Glutamatergic neuron (in vitro differentiated cells): ENCODE results near the gene KIF17. TPM values are rescaled to one million over a fixed set of nuclear protein-coding genes. Genes with fewer than 3 reads are reported as not detected.

ENCODE experiments used
- DNase-seq: peaks from one replicate; pipeline ENCODE4 v3.0.0; 2022
- H3K27ac Mint-ChIP-seq: one replicate; pipeline ENCODE4 v1.8.0; 2020; ENCODE audit warnings: mild to moderate bottlenecking, mixed read lengths, inconsistent platforms; ENCODE audit not compliant: unreplicated experiment
- H3K27me3 Mint-ChIP-seq: one replicate; pipeline ENCODE4 v1.8.0; 2020; ENCODE audit warnings: mild to moderate bottlenecking, moderate library complexity, mixed read lengths, inconsistent platforms; ENCODE audit not compliant: unreplicated experiment
- H3K36me3 Mint-ChIP-seq: one replicate; pipeline ENCODE4 v1.8.0; 2020; ENCODE audit warnings: mild to moderate bottlenecking, mixed read lengths, inconsistent platforms; ENCODE audit not compliant: unreplicated experiment
- H3K4me1 Mint-ChIP-seq: one replicate; pipeline ENCODE4 v1.8.0; 2020; ENCODE audit warnings: mild to moderate bottlenecking, low read depth, mixed read lengths, inconsistent platforms; ENCODE audit not compliant: unreplicated experiment
- H3K4me3 Mint-ChIP-seq: one replicate; pipeline ENCODE4 v1.8.0; 2020; ENCODE audit warnings: mild to moderate bottlenecking, mixed read lengths, inconsistent platforms; ENCODE audit not compliant: unreplicated experiment
- H3K9me3 Mint-ChIP-seq: one replicate; pipeline ENCODE4 v1.8.0; 2020; ENCODE audit warnings: mild to moderate bottlenecking, moderate library complexity, mixed read lengths, inconsistent platforms; ENCODE audit not compliant: unreplicated experiment
- total RNA-seq: library from RNA; stranded (reverse); fragmentation: NEBNext Ultra II Directional; extraction: Animal tissue kit (Norgen Biotek cat#: 25700); gene quantifications from one replicate; pipeline ENCODE4 v1.2.1, GENCODE V29; 2021; ENCODE audit not compliant: unreplicated experiment
- TF ChIP-seq, protein P1 (sequence below): fragments of 200-600 bp; sonication (generic); IDR thresholded peaks from one replicate; pipeline ENCODE4 v1.5.0; 2021; ENCODE audit not compliant: partially characterized antibody, unreplicated experiment

Gene KIF17
- total RNA-seq, 1 donor from 2014 or later, result 1.6 TPM

DNA sequence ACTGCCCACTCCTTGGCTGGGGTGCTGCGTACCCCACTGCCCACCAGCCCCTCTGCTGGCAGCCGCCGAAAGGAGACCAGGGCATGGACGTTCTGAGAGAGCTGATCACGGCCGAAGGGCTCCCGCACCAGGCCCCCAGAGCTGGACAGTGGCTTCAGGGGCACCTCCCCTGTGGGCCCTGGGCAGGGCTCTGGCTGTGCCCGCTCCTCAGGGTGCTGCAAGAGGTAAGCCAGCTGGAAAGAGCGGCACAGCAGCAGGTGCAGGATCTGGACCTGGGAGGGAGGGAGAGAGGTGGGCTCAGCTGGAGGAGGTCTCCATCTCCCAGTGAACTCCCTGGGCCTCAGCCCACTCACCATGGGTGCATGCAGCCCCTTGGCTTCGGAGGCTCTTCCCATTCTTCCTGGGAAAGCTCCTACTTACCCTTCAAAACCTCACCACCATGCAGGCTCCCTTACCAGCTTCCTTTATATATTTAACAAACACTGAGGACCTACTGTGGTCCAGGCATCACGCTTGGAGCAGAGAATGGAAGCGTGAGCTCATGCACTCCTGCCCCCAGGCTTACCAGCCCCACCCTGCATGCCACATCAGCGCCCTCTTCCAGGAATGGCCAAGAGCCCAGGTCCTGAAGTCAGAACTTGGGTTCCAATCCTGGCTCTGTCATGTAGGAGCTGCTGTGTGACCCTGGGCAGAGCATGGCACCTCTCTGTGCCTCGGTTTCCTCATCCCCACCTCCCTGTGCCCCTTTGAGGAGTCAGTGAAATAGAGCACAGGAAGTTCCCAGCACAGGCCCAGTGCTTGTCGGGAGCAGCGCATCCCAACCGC is 6.8 kb upstream of the KIF17 start:
- TF ChIP-seq, protein P1, sequence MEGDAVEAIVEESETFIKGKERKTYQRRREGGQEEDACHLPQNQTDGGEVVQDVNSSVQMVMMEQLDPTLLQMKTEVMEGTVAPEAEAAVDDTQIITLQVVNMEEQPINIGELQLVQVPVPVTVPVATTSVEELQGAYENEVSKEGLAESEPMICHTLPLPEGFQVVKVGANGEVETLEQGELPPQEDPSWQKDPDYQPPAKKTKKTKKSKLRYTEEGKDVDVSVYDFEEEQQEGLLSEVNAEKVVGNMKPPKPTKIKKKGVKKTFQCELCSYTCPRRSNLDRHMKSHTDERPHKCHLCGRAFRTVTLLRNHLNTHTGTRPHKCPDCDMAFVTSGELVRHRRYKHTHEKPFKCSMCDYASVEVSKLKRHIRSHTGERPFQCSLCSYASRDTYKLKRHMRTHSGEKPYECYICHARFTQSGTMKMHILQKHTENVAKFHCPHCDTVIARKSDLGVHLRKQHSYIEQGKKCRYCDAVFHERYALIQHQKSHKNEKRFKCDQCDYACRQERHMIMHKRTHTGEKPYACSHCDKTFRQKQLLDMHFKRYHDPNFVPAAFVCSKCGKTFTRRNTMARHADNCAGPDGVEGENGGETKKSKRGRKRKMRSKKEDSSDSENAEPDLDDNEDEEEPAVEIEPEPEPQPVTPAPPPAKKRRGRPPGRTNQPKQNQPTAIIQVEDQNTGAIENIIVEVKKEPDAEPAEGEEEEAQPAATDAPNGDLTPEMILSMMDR, result no peak
- no peak for DNase-seq
- peaks cover 4% of the 10 kb centered on the region for H3K4me1 Mint-ChIP-seq
- H3K36me3 Mint-ChIP-seq, result peaks cover 5% of the 10 kb centered on the region
- H3K27ac Mint-ChIP-seq, result no peak overlapping the region
- H3K27me3 Mint-ChIP-seq, result peaks cover 10% of the 10 kb centered on the region
- H3K4me3 Mint-ChIP-seq, result no peak overlapping the region
- peaks cover 4% of the 10 kb centered on the region for H3K9me3 Mint-ChIP-seq

DNA sequence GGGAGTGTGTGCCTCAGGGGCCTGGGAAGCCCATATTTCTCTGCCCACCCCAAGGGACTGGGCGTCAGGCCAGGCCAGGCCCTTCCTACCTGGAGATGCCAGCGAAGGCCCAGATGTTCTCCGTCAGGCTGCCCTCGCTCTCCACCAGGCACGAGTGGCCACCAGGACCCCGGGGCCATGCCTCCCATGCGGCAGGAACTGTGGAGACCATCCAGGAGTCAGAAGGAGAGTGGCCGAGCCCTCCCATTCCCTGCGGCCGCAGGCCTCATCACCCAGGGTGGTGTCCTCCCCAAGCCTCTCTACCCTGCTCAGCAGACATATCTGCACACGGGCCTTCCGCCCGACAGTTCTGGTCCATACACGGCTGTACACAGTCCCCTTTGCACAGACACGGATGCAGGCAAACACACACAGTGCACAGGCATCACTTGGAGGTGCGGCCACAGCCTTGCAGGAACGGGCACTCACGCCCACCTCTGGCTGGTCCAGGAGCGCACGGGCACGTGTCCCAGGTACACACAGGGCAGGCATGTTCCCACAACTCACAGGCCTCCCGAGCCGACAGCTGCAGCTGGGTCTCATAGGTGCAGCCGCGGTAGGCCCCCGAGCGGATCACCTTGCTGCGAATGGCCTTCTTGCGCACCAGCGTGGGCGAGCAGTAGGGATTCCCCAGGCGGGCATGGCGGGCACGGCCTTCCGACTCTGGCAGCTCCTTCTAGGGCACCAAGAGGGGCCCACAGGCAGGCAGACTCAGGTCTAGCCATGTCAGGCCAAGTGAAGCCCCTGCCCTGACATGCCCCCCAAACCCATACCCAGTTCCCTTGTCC is 5.9 kb upstream of the KIF17 start:
- H3K27me3 Mint-ChIP-seq, result peaks cover 15% of the 10 kb centered on the region
- H3K27ac Mint-ChIP-seq, result no peak overlapping the region
- TF ChIP-seq, protein P1, result no peak

DNA sequence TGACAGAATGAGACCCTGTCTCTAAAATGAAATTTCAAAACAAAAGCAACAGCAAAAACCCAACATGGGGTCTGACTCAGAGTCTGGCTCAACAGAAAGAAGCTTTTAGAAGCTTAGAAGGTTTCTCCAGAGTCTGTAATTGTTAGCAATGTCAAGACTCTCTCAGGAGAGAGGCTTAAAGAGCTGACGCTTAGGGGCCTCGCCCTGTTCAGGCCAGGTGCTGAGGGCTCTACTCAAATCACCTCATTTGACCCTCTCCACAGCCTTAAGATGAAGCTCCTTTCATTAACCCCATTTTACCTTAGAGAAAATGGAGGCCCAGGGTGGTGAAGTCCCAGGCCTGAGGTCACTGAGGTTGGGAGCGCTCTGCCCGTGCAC is 5.3 kb upstream of the KIF17 start:
- TF ChIP-seq, protein P1, result no peak
- H3K27me3 Mint-ChIP-seq, result peaks cover 14% of the 10 kb centered on the region
- DNase-seq, result no peak
- no peak overlapping the region for H3K4me3 Mint-ChIP-seq
- H3K4me1 Mint-ChIP-seq, result peaks cover 4% of the 10 kb centered on the region
- no peak overlapping the region for H3K27ac Mint-ChIP-seq
- H3K9me3 Mint-ChIP-seq, result peaks cover under 1% of the 10 kb centered on the region
- H3K36me3 Mint-ChIP-seq, result peaks cover 3% of the 10 kb centered on the region

More for the DNA sequence above, 5.9 kb upstream of the KIF17 start:
- peaks cover 5% of the 10 kb centered on the region for H3K36me3 Mint-ChIP-seq
- DNase-seq, result no peak
- peaks cover 5% of the 10 kb centered on the region for H3K4me1 Mint-ChIP-seq
- H3K4me3 Mint-ChIP-seq, result no peak overlapping the region
- H3K9me3 Mint-ChIP-seq, result peaks cover 4% of the 10 kb centered on the region

DNA sequence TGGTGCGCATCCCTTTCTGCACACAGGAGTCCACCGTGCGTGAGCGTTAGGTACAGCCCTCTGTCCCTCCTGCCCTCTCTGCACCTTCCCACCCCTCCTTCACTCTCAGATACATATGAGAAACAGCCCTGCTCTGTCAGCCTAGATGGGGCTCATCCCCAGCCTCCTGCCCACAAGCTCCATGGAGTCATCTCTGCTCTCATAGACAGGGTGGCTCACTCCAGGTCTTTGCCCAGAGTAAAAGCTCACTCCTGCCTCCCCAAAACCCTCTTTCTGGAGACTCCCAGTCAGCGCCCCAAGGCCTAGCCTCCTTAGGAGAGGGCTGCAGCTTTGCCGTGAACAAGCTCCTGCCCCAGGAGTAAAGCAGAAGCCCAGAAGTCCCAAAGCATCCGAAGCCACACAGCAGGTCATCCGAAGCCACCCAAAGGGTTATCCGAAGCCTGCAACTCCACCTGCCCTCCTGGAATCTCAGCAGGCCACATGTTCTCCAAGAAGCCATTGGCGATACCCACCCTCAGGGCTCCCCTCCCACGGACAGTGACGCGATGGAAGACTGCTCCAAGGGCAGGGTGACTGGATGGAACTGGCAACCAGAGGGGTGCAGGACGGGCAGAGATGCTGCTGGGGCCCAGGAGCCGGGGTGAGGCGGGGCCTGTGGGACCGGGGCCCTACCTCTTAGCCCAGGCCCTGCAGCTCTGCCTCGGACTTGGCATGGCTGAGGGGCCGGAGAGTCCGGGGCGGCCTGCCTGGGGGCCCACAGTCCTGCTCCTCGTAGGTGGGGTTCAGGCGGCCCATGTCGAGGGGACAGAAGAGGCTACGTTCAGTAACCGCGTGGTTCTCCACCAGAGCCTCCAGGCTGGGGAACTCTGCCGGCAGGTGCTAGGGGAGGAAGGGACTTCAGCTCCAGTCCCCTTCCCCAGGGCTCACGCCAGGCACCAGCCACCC is 3.6 kb upstream of the KIF17 start:
- DNase-seq, result no peak
- H3K9me3 Mint-ChIP-seq, result peaks cover 3% of the 10 kb centered on the region
- H3K27ac Mint-ChIP-seq, result no peak overlapping the region
- TF ChIP-seq, protein P1, result no peak
- no peaks in the 10 kb centered on the region for H3K36me3 Mint-ChIP-seq
- H3K27me3 Mint-ChIP-seq, result peaks cover 17% of the 10 kb centered on the region
- H3K4me3 Mint-ChIP-seq, result no peak overlapping the region
- peaks cover 2% of the 10 kb centered on the region for H3K4me1 Mint-ChIP-seq
